Cardiac fibroblast (primary cell): ENCODE results near the gene PDZD2.
A peak's percentile ranks its signal among the peaks of the same experiment; 100 is the strongest.

Experiments used
- DNase-seq, 2 donors: peaks; one replicate each; pipeline versions ENCODE4 v3.0.0 to v3.0.0-alpha.2; 2010; ENCODE audit warnings: low read depth in 2 of 2
- H3K4me3 ChIP-seq, 2 donors: replicated peaks in 1 of 2; 1 replicate in 1 of 2; 2 replicates in 1 of 2; pipeline ENCODE4 v1.5.1; 2011; ENCODE audit warnings: low read depth in 2 of 2, low read length in 2 of 2, mild to moderate bottlenecking in 2 of 2, moderate library complexity in 1 of 2
- TF ChIP-seq, protein P1 (sequence below): IDR thresholded peaks from one replicate; pipeline ENCODE4 v1.5.1; 2011; ENCODE audit warnings: low read depth, mild to moderate bottlenecking, low read length, inconsistent platforms

Gene PDZD2

DNA sequence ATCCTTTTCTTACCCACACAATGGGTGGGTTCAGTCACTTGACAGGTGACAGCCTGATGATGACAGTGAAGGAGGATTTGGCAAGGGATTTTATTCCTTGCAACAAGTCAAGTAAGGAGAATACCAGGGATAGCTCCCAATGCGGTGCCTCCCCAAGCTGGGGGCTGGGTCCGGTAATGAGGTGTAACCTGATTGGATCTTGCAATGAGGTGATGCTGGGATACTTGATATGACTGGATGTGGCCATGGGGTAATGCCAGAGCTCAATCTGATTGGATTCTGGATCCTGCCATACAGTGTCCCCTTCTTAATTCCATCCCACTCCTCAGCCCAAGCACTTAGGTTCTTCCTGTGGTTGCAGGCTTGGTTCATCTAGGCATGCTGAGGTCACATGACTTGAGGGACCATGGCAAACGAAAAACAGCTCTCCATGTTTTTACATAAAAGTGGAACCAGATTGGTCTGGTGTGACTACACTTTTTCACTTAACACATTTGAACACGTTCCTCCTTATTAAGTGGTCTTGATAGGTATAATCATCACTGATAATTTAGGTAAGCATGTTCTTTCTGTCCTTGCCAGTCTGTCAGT is 181.1 kb downstream of the PDZD2 start:
- DNase-seq = no peak
- TF ChIP-seq, protein P1, sequence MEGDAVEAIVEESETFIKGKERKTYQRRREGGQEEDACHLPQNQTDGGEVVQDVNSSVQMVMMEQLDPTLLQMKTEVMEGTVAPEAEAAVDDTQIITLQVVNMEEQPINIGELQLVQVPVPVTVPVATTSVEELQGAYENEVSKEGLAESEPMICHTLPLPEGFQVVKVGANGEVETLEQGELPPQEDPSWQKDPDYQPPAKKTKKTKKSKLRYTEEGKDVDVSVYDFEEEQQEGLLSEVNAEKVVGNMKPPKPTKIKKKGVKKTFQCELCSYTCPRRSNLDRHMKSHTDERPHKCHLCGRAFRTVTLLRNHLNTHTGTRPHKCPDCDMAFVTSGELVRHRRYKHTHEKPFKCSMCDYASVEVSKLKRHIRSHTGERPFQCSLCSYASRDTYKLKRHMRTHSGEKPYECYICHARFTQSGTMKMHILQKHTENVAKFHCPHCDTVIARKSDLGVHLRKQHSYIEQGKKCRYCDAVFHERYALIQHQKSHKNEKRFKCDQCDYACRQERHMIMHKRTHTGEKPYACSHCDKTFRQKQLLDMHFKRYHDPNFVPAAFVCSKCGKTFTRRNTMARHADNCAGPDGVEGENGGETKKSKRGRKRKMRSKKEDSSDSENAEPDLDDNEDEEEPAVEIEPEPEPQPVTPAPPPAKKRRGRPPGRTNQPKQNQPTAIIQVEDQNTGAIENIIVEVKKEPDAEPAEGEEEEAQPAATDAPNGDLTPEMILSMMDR = no peak
- H3K4me3 ChIP-seq = no peak overlapping the region

- peak in 1 of 2 donors; percentile 20 for DNase-seq
- no peak overlapping the region for H3K4me3 ChIP-seq
- TF ChIP-seq, protein P1 = no peak
These were observed 184.5 kb downstream of the PDZD2 start for GRCh38 chr5:31823472-31823871.

- no peak for DNase-seq
- no peak overlapping the region for H3K4me3 ChIP-seq
- TF ChIP-seq, protein P1 = no peak
These were observed 186.1 kb downstream of the PDZD2 start for GRCh38 chr5:31824869-31825517.

DNA sequence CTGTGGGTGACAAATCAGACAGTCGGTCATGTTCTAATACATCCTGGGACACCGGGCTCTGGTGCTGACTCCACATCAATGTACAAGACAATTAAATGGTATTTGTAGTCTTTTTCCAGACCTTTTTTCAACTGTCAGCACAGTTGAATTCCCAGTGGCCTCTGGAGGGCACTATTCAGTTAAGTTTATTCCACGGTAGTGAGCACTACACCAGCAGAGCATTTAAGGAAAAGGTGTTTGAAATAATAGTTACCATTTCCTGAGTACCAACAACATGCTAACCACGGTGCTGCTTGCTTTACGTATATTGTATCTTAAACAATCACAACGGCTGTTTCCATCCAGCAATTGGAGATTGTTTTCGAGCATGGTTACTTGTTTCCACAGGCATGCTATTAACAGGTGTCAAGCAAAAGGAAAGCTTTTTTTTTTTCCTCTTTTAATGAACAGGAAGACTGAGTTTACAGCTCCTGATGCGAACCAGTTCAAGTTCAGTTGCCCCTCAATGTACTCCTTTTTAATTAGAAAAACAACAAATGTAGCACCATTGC is 186.7 kb downstream of the PDZD2 start:
- DNase-seq = peak; percentile 77 to 84
- TF ChIP-seq, protein P1 = peak; percentile 62

GRCh38 chr5:31827867-31828266 is 188.9 kb downstream of the PDZD2 start:
- no peak overlapping the region for H3K4me3 ChIP-seq
- TF ChIP-seq, protein P1 = no peak
- peak in 1 of 2 donors; percentile 51 for DNase-seq

More for the DNA sequence above, 186.7 kb downstream of the PDZD2 start:
- H3K4me3 ChIP-seq = no peak overlapping the region

- H3K4me3 ChIP-seq = no peak overlapping the region
- peak in 1 of 2 donors; percentile 9 for DNase-seq
- TF ChIP-seq, protein P1 = no peak
These were observed 194.0 kb downstream of the PDZD2 start for GRCh38 chr5:31832966-31833365.
